Stimulated activated naive B cell treated with anti-CD40 and anti-IgM and Interleukin-4, amounts not matched to agents 10 μg/mL and 1 μg/mL and 100 μg/mL, for 72 hours (primary cell): ENCODE measurements around the gene DRICH1.
"Not testable (repeated sequence)": the region's sequence is repeated elsewhere in the genome, so short reads cannot be mapped to it uniquely, and the experiment has no call there.

Source experiments
- ATAC-seq, 2 donors: fragments of 150-1000 bp; cut with Tn5 transposase; replicated peaks; 2 replicates each; pipeline ENCODE4 v1.10.0; 2021; ENCODE audit warnings: moderate library complexity in 1 of 2
- DNase-seq: peaks from one replicate; pipeline ENCODE4 v3.0.0; 2021
- H3K27ac Mint-ChIP-seq: one replicate; pipeline ENCODE4 v1.8.0; 2022; ENCODE audit warnings: mild to moderate bottlenecking, mixed read lengths
- H3K27me3 Mint-ChIP-seq, 2 donors: one replicate each; pipeline ENCODE4 v1.8.0; 2022; ENCODE audit warnings: mixed read lengths in 2 of 2
- H3K36me3 Mint-ChIP-seq, 2 donors: one replicate each; pipeline ENCODE4 v1.8.0; 2022; ENCODE audit warnings: mixed read lengths in 2 of 2, mild to moderate bottlenecking in 1 of 2
- H3K4me1 Mint-ChIP-seq, 2 donors: one replicate each; pipeline ENCODE4 v1.8.0; 2022; ENCODE audit warnings: mixed read lengths in 2 of 2, mild to moderate bottlenecking in 1 of 2
- H3K4me3 Mint-ChIP-seq, 2 donors: one replicate each; pipeline ENCODE4 v1.8.0; 2022; ENCODE audit warnings: mild to moderate bottlenecking in 2 of 2, mixed read lengths in 2 of 2, moderate library complexity in 1 of 2
- H3K9me3 Mint-ChIP-seq, 2 donors: one replicate each; pipeline ENCODE4 v1.8.0; 2022; ENCODE audit warnings: mixed read lengths in 2 of 2, mild to moderate bottlenecking in 1 of 2

Gene DRICH1

DNA sequence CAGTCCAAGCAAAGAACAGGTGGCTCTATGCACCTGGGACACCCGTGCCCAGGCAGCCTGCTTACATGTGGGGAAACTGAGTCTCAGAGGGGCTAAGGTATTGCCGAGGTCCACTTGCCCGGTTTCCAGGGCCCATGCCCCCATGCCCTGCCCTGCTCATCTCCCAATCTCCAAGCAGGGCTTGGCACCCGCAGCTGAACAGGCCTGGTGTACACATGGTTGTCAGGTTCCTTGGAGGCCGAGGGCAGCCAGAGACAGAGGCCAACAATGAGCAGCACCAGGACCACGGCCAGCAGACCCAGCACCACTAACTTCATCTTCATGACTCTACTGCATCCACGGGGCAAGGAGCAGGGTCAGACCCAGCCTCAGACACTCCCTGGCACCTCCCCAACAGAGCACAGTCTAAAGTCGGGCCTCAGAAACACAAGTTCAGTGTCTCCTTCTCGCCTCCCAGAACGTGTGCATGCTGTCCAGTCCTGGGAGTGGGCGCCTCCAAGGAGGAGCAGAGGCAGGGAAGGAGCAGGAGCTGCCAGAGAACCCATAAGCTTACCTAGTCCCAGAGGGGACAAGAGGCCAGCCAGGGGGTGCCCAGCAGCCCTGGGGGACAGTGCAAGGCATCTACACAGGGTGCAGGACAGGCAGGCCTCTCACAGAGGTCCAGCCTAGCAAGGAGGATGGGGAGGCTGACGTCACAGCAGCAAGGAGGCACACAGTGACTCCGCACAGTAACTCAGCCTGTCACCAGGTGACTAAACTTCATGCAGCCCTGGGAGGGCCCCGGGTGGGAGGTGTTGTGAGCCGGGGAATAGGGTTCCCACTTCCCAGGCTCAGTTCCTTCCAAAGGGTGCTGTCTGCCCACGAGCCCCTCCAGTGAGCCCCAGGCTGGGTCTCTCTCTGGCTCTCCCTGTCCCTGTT is 38.5 kb upstream of the DRICH1 start:
- no peak for DNase-seq
- peaks cover 7 to 26% of the 10 kb centered on the region in 2 donors for H3K36me3 Mint-ChIP-seq
- no peak for ATAC-seq
- no peaks in the 10 kb centered on the region for H3K9me3 Mint-ChIP-seq
- no peak overlapping the region for H3K4me3 Mint-ChIP-seq
- H3K4me1 Mint-ChIP-seq: peaks cover 0 to 2% of the 10 kb centered on the region in 2 donors
- no peaks in the 10 kb centered on the region for H3K27me3 Mint-ChIP-seq
- H3K27ac Mint-ChIP-seq: no peak overlapping the region

DNA sequence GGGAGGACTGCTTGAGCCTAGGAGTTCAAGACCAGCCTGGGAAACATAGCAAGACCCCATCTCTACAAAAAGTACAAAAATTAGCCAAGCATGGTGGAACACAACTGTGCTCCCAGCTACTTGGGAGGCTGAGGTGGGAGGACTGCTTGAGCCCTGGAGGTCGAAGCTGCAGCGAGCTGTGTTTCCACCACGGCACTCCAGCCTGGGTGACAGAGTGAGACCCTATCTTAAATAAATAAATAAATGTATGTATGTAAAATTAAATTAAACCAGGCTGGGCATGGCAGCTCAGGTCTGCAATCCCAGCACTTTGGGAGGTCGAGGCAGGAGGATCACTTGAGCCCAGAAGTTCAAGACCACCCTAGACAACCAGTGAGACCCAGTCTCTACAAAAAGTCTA is 28.3 kb upstream of the DRICH1 start:
- H3K27ac Mint-ChIP-seq, H3K4me1 Mint-ChIP-seq, H3K4me3 Mint-ChIP-seq, H3K9me3 Mint-ChIP-seq, ATAC-seq, DNase-seq, H3K27me3 Mint-ChIP-seq: not testable (repeated sequence)
- peaks cover 42 to 50% of the 10 kb centered on the region in 2 donors for H3K36me3 Mint-ChIP-seq

DNA sequence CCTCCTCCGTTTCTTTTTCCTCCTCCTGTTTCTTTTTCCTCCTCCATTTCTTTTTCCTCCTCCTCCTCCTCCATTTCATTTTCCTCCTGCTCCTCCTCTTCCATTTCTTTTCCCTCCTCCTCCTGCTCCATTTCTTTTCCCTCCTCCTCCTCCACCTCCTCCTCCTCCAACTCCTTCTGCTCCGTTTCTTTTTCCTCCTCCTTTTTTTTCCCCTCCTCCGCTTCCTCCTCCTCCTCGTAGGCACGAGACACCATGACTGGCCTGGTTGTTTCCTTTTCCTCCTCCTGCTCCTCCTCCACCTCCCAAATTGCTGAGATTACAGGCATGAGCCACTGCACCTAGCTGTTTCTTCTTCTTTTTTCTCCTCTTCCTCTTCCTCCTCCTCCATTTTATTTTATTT is 25.6 kb upstream of the DRICH1 start:
- Mint-ChIP-seq H3K4me1 (peaks cover 0 to 2% of the 10 kb centered on the region in 2 donors), H3K27me3 (no peaks in the 10 kb centered on the region), H3K9me3 (no peaks in the 10 kb centered on the region), H3K36me3 (peaks cover 35 to 42% of the 10 kb centered on the region in 2 donors), H3K4me3 (no peak overlapping the region), H3K27ac (no peak overlapping the region)
- DNase-seq (no peak), ATAC-seq (no peak)

DNA sequence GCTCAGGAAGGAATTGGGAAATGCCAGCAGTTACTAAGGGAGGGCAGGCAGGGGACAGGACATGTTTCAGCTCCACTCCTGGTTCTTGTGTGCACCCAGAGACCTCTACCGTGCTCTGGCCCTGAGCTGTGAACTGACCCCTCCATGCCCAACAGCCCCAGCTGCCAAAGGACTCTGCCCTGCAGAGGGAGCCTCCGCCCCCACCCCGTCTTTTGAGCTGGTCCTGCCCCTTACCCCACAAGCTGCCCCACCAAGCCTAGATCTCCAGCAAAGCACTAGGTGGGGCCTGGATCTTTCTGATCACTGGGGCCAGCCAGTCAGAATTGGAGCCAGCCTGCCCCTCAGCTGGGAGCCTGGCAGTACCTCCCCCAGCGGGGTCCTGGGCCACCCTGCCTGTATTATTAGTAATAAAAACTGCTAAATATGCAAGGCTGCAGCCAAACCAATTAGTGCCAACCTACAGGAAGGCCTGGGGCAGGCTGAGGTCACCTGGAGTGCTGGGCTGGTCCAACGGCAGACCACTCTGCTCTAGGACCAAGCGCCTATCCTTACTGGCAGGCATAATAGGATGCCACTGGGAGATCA is 23.9 kb upstream of the DRICH1 start:
- peaks cover 32 to 35% of the 10 kb centered on the region in 2 donors for H3K36me3 Mint-ChIP-seq
- H3K27ac Mint-ChIP-seq: no peak overlapping the region
- no peak for ATAC-seq
- DNase-seq: no peak
- H3K9me3 Mint-ChIP-seq: no peaks in the 10 kb centered on the region
- H3K27me3 Mint-ChIP-seq: no peaks in the 10 kb centered on the region
- no peak overlapping the region for H3K4me3 Mint-ChIP-seq
- no peaks in the 10 kb centered on the region for H3K4me1 Mint-ChIP-seq

DNA sequence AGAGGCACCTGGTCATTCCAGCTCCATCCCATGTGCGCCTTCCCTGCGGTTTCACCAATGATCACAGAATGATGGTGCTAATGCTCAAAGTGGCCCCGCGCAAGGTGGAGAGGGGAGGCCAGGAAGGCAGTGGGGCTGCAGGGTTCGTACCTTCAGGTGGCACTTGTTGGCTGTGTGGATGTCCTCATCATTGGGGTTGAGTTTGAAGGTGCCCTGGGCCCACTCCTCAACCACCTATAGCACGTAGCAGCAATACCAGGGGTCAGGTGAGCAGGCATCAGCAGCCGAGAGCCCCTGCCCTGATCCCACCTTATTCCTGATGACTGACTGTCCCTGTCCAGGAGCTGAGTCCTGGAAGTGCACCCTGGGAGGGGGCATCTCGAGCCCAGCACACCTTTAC is 20.6 kb upstream of the DRICH1 start:
- Mint-ChIP-seq H3K4me1 (no peaks in the 10 kb centered on the region), H3K27me3 (no peaks in the 10 kb centered on the region), H3K27ac (no peak overlapping the region), H3K4me3 (no peak overlapping the region), H3K9me3 (no peaks in the 10 kb centered on the region), H3K36me3 (peaks cover 23 to 24% of the 10 kb centered on the region in 2 donors)
- no peak for DNase-seq
- no peak for ATAC-seq

DNA sequence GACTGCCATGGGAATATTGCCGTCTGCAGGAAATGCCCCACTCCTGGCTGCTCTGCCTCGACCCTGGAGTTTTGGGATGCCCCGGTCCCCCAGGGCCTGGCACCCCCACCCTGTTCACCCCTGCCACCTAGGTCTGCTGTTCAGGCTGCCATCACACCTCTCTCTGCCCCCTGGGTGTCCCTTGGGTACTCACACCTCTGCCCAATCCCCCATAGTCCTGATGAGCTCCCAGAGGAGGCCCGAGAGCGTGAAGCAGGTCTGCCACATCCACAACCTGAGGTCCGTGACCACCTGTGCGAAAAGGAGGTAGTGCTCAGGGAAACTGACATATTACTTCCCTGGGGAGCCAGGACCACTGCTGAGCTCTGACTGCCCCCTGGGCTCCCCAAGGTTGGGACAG is 20.2 kb upstream of the DRICH1 start:
- no peak overlapping the region for H3K4me3 Mint-ChIP-seq
- no peaks in the 10 kb centered on the region for H3K27me3 Mint-ChIP-seq
- no peak for DNase-seq
- H3K9me3 Mint-ChIP-seq: no peaks in the 10 kb centered on the region
- no peak for ATAC-seq
- no peak overlapping the region for H3K27ac Mint-ChIP-seq
- peaks cover 19 to 21% of the 10 kb centered on the region in 2 donors for H3K36me3 Mint-ChIP-seq
- no peaks in the 10 kb centered on the region for H3K4me1 Mint-ChIP-seq

DNA sequence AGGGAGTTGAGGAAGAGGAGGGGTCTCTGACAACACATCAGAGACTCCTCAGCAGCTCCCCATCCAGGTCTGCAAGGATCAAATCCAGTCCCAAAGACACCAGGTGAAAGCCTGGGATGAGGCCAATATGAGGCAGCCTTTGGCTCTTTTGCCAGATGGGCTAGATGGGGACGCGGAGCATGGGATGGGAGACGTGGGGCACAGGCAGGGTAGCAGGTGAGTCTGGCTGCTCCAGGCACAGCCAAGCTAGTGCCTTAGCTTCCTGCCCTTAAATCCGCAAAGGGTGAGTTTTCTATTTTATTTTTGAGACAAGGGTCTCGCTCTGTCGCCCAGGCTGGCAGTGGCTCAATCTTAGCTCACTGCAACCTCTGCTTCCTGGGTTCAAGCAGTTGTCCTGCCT is 19.6 kb upstream of the DRICH1 start:
- no peak overlapping the region for H3K4me3 Mint-ChIP-seq

DNA sequence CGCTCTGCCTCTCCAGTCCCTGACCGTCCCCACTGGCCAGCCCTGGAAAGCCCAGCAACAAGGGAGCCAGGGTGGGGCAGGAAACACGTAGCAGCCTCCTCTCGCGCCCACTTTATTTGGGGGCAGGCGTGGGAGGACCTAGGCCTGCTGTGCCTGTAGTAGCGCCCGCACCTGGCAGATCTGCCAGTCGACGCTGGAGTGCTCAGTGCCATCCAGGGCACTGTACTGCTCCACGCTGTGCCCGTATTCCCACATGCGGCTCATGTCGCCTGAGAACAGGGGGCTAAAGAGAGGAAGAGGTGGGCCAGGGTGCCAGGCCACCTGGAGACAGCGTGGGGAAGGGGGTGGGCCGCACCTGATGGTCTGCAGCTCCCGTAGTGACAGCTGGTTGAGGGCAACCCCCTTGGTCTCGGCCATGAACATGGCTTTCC is 17.0 kb upstream of the DRICH1 start:
- ATAC-seq (no peak), DNase-seq (no peak)
- H3K27ac Mint-ChIP-seq: no peak overlapping the region
- H3K36me3 Mint-ChIP-seq: peaks cover 20 to 21% of the 10 kb centered on the region in 2 donors
- H3K27me3 Mint-ChIP-seq: no peaks in the 10 kb centered on the region
- no peaks in the 10 kb centered on the region for H3K9me3 Mint-ChIP-seq
- no peaks in the 10 kb centered on the region for H3K4me1 Mint-ChIP-seq
- no peak overlapping the region for H3K4me3 Mint-ChIP-seq

More for the DNA sequence above, 19.6 kb upstream of the DRICH1 start:
- no peak overlapping the region for H3K27ac Mint-ChIP-seq
- H3K4me1 Mint-ChIP-seq: no peaks in the 10 kb centered on the region
- no peaks in the 10 kb centered on the region for H3K9me3 Mint-ChIP-seq
- no peak for ATAC-seq
- peaks cover 19 to 21% of the 10 kb centered on the region in 2 donors for H3K36me3 Mint-ChIP-seq
- H3K27me3 Mint-ChIP-seq: no peaks in the 10 kb centered on the region
- no peak for DNase-seq

DNA sequence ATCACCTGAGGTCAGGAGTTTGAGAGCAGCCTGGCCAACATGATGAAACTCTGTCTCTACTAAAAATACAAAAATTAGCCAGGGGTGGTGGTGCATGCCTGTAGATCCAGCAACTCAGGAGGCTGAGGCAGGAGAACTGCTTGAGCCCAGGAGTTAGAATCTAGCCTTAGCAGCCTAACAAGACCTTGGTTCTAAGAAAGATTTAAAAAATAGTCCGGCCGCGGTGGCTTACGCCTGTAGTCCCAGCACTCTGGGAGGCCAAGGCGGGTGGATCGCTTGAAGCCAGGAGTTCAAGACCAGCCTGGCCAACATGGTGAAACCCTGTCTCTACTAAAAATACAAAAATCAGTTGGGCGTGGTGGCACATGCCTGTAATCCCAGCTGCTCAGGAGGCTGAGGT is 14.4 kb upstream of the DRICH1 start:
- H3K27me3 Mint-ChIP-seq, H3K9me3 Mint-ChIP-seq, ATAC-seq, H3K4me3 Mint-ChIP-seq, H3K4me1 Mint-ChIP-seq, DNase-seq, H3K27ac Mint-ChIP-seq: not testable (repeated sequence)
- peaks cover 6 to 11% of the 10 kb centered on the region in 2 donors for H3K36me3 Mint-ChIP-seq

DNA sequence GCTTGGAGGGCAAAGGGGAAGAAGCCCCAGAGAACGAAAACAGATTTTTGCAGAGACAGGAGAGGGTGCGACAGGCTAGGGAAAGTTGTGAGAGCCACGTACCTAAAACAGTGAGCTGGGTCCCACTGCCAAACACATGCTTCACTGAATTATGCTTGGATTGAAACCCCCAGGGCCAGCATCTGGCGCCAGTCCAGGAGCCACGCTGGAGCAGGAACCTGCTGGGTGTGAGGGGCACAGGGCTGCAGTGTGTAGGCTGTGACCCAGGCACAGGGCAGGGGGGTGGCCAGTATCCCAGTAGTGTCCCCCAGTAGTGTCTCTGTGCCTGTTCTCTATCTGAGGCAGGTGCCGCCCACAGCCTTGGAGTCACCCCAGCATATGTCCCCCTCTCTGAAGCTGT is 8.1 kb upstream of the DRICH1 start:
- not testable (repeated sequence) for H3K4me1 Mint-ChIP-seq, ATAC-seq, H3K27ac Mint-ChIP-seq, DNase-seq, H3K9me3 Mint-ChIP-seq, H3K4me3 Mint-ChIP-seq, H3K27me3 Mint-ChIP-seq
- H3K36me3 Mint-ChIP-seq: peaks cover 18 to 19% of the 10 kb centered on the region in 2 donors

DNA sequence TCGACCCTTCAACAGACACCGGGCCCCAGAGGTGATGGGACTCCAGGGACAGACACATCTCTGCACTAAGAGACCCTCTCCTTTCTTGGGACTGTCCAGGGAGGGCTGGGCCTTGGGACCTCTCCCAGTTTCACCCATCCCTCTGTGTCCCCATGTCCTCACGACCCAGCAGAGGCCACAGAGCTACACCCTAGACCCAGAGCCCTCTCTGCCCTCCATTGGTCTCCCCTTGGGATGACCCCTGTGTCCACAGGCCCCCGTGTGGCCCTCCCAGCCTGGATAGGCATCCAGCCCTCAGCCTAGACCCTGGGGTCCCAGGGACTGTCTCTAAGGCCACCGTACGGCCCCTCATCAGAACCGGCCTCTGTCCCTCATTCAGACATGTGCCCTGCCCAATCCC is 7.5 kb upstream of the DRICH1 start:
- H3K27ac Mint-ChIP-seq: no peak overlapping the region
- no peaks in the 10 kb centered on the region for H3K27me3 Mint-ChIP-seq
- DNase-seq (no peak), ATAC-seq (no peak)
- peaks cover 17 to 18% of the 10 kb centered on the region in 2 donors for H3K36me3 Mint-ChIP-seq
- no peak overlapping the region for H3K4me3 Mint-ChIP-seq
- no peaks in the 10 kb centered on the region for H3K4me1 Mint-ChIP-seq
- peaks cover 0 to 2% of the 10 kb centered on the region in 2 donors for H3K9me3 Mint-ChIP-seq

DNA sequence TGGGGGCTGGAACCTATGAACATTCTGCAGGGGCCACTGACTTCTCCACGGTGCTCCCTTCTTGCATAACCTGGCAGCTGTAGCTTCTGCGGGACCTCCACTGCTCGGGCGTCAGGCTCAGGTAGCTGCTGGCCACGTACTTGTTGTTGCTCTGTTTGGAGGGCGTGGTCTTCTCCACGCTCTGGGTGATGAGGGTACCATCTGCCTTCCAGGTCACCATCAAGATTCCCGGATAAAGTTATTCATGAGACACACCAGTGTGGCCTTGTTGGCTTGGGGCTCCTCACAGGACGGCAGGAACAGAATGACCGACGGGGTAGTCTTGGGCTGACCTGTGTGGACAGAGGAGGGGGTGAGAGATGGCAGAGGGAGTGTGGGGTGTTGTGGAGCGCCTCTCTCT is 6.5 kb upstream of the DRICH1 start:
- Mint-ChIP-seq H3K9me3 (peaks cover 0 to 2% of the 10 kb centered on the region in 2 donors), H3K36me3 (peaks cover 15 to 24% of the 10 kb centered on the region in 2 donors), H3K4me1 (no peaks in the 10 kb centered on the region), H3K27ac (no peak overlapping the region), H3K4me3 (no peak overlapping the region), H3K27me3 (no peaks in the 10 kb centered on the region)
- ATAC-seq (no peak), DNase-seq (no peak)

DNA sequence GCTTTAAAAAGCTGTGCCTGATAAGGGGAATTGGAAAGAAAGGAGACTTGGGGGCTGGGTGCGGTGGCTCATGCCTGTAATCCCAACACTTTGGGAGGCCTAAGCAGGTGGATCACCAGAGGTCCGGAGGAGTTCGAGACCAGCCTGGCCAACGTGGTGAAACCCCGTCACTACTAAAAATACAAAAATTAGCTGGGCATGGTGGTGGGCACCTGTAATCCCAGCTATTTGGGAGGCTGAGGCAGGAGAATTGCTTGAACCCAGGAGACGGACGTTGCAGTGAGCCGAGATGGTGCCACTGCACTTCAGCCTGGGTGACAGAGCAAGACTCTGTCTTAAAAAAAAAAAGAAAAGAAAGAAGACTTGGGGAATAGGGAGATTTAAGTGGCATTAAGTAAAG is 3.2 kb upstream of the DRICH1 start:
- H3K27ac Mint-ChIP-seq, ATAC-seq, H3K9me3 Mint-ChIP-seq, H3K4me1 Mint-ChIP-seq, DNase-seq, H3K4me3 Mint-ChIP-seq, H3K27me3 Mint-ChIP-seq: not testable (repeated sequence)
- peaks cover 10 to 25% of the 10 kb centered on the region in 2 donors for H3K36me3 Mint-ChIP-seq

DNA sequence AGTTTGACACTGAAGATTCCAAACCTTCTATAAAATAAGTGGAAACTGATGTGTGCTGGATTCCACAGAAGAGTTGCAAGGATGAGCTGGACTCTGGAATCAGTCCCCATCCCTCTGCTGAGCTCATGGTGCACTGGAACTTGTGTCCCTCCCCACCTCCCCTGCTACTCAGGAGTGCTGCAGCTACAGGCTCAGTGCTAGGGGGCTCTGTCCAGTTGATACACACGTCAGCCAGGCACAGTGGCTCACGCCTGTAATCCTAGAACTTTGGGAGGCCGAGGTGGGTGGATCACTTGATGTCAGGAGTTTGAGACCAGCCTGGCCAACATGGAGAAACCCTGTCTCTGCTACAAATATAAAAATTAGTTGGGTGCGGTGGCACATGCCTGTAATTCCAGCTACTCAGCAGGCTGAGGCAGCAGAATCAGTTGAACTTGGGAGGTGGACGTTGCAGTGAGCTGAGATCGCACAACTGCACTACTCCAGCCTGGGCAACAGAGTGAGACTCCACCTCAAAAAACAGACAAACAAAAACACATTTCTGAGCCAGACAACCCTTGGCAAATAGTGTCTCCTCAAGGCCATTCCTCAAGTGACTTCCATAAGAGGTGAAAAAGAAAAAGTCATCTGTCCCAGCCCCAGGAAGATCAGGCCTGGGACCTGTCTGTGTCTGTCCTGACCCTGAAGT is 3.9 kb downstream of the DRICH1 start:
- not testable (repeated sequence) for DNase-seq

More for the DNA sequence above, 3.9 kb downstream of the DRICH1 start:
- H3K36me3 Mint-ChIP-seq, H3K27me3 Mint-ChIP-seq, ATAC-seq, H3K4me3 Mint-ChIP-seq, H3K27ac Mint-ChIP-seq, H3K9me3 Mint-ChIP-seq: not testable (repeated sequence)
- H3K4me1 Mint-ChIP-seq: peaks cover 3 to 12% of the 10 kb centered on the region in 2 donors
